Activated B cell treated with CpG ODN at 0.5 μM for 24 hours (primary cell): ENCODE measurements around the gene FAIM. TPM values are rescaled to one million over a fixed set of nuclear protein-coding genes. Genes with fewer than 3 reads are reported as not detected.
"Not testable (repeated sequence)": the region's sequence is repeated elsewhere in the genome, so short reads cannot be mapped to it uniquely, and the experiment has no call there.

Experiments
- ATAC-seq: fragments of 200-7000 bp; cut with Tn5 transposase; one replicate; pipeline ENCODE4 v1.10.0; 2021; ENCODE audit warnings: low read depth, mild to moderate bottlenecking, moderate library complexity
- CTCF ChIA-PET: fragments of 350-600 bp; sonication (Branson Sonifier 250); formaldehyde crosslinking; loops from one replicate; lab custom pipeline; 2021; ENCODE audit warnings: antibody characterized with exemption; lab: Charles Lee
- POLR2A ChIA-PET: fragments of 350-600 bp; sonication (Branson Sonifier 250); formaldehyde crosslinking; loops from one replicate; lab custom pipeline; 2021; ENCODE audit warnings: antibody characterized with exemption; lab: Charles Lee
- DNase-seq: peaks from one replicate; pipeline ENCODE4 v3.0.0; 2022
- H3K27ac Mint-ChIP-seq: one replicate; pipeline ENCODE4 v1.8.0; 2020; ENCODE audit warnings: mixed read lengths
- H3K27me3 Mint-ChIP-seq: one replicate; pipeline ENCODE4 v1.8.0; 2021; ENCODE audit warnings: mixed read lengths
- H3K36me3 Mint-ChIP-seq: one replicate; pipeline ENCODE4 v1.8.0; 2021; ENCODE audit warnings: low read depth, mixed read lengths
- H3K4me1 Mint-ChIP-seq: one replicate; pipeline ENCODE4 v1.8.0; 2021; ENCODE audit warnings: mixed read lengths
- H3K4me3 Mint-ChIP-seq: one replicate; pipeline ENCODE4 v1.8.0; 2020; ENCODE audit warnings: mild to moderate bottlenecking, mixed read lengths
- H3K9me3 Mint-ChIP-seq: one replicate; pipeline ENCODE4 v1.8.0; 2020; ENCODE audit warnings: mixed read lengths
- intact Hi-C: fragments of 100-400 bp; cut with micrococcal nuclease; formaldehyde crosslinking; loops from one replicate; pipeline ENCODE4 v1.15.1; 2024
- total RNA-seq: library from RNA; stranded (reverse); gene quantifications from 2 replicates; pipeline ENCODE4 v1.2.3, GENCODE V29; 2022
- TF ChIP-seq, protein P1 (sequence below): fragments of 200-600 bp; IDR thresholded peaks from one replicate; pipeline ENCODE4 v1.8.0; 2022; ENCODE audit warnings: antibody characterized with exemption, mild to moderate bottlenecking

The FAIM gene
- total RNA-seq, 1 donor from 2014 or later, result 11.5 TPM

DNA sequence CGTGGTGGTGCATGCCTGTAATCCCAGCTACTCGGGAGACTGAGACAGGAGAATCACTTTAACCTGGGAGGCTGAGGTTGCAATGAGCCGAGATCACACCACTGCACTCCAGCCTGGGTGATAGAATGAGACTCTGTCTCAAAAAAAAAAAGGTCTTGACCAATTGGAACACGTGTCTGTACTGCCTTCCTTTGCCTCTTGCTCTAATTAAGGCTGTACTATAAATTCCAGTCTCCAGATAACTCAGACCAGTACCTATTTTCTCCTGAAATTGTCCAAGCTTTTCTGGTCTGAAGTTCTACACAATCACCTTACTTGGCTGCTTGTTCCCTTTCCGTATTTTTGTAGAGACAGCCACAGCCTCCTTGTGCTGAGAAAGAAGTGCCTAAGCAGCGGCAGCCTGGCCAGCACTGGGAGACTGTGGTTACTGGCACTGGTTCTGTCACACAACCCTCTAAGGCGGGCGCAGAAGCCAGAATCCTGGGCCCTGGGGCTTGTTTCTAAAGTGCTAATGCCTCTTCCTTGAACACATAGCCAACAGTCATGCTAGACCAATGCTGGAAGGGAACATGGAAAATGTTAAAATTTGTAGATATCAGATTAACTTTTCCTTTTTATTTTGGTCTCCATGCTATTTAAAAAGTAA, 8.3 kb upstream of the FAIM start:
- TF ChIP-seq, protein P1, sequence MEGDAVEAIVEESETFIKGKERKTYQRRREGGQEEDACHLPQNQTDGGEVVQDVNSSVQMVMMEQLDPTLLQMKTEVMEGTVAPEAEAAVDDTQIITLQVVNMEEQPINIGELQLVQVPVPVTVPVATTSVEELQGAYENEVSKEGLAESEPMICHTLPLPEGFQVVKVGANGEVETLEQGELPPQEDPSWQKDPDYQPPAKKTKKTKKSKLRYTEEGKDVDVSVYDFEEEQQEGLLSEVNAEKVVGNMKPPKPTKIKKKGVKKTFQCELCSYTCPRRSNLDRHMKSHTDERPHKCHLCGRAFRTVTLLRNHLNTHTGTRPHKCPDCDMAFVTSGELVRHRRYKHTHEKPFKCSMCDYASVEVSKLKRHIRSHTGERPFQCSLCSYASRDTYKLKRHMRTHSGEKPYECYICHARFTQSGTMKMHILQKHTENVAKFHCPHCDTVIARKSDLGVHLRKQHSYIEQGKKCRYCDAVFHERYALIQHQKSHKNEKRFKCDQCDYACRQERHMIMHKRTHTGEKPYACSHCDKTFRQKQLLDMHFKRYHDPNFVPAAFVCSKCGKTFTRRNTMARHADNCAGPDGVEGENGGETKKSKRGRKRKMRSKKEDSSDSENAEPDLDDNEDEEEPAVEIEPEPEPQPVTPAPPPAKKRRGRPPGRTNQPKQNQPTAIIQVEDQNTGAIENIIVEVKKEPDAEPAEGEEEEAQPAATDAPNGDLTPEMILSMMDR, result no peak
- Mint-ChIP-seq H3K27me3 (no peaks in the 10 kb centered on the region), H3K36me3 (no peaks in the 10 kb centered on the region), H3K27ac (no peak overlapping the region), H3K4me1 (no peaks in the 10 kb centered on the region), H3K4me3 (no peak overlapping the region), H3K9me3 (no peaks in the 10 kb centered on the region)
- DNase-seq (no peak), ATAC-seq (no peak)
- CTCF ChIA-PET, result interaction anchor here (3.5 kb wide), 1 partner anchor 316 kb away, joined by 22 read pairs; no protein-coding TSS in a partner anchor
- intact Hi-C loops, result no loop called here
- POLR2A ChIA-PET, result no interaction called here

DNA sequence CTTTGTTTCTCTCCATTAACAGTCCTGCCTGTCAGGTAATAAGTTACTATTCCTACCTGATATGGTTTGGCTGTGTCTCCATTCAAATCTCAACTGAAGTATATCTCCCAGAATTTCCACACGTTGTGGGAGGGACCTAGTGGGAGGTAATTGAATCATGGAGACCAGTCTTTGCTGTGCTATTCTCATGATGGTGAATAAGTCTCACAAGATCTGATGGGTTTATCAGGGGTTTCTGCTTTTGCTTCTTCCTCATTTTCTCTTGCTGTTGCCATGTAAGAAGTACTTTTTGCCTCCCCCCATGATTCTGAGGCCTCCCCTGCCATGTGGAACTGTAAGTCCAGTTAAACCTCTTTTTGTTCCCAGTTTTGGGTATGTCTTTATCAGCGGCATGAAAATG, 6.9 kb upstream of the FAIM start:
- H3K4me3 Mint-ChIP-seq, ATAC-seq, H3K9me3 Mint-ChIP-seq, H3K27ac Mint-ChIP-seq, CTCF ChIA-PET, POLR2A ChIA-PET, H3K4me1 Mint-ChIP-seq, DNase-seq, H3K36me3 Mint-ChIP-seq, intact Hi-C loops, H3K27me3 Mint-ChIP-seq: not testable (repeated sequence)

DNA sequence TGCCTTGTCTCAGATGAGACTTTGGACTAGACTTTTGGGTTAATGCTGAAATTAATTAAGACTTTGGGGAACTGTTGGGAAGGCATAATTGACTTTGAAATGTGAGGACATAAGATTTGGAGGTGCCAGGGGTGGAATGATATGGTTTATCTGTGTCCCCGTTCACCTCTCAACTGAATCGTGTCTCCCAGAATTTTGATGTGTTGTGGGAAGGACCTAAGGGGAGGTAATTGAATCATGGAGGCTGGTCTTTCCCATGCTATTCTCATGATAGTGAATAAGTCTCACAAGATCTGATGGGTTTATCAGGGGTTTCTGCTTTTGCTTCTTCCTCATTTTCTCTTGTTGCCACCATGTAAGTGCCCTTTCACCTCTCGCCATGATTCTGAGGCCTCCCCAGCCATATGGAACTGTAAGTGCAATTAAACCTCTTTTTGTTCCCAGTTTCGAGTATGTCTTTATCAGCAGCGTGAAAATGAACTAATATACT, 4.4 kb upstream of the FAIM start:
- intact Hi-C loops, ATAC-seq, H3K27me3 Mint-ChIP-seq, H3K27ac Mint-ChIP-seq, DNase-seq, H3K9me3 Mint-ChIP-seq, CTCF ChIA-PET, H3K4me3 Mint-ChIP-seq, H3K36me3 Mint-ChIP-seq, H3K4me1 Mint-ChIP-seq: not testable (repeated sequence)
- POLR2A ChIA-PET, result interaction anchor here (0.8 kb wide), 1 partner anchor 10 kb away, joined by 3 read pairs; the partner anchor contains the start of gene CEP70

DNA sequence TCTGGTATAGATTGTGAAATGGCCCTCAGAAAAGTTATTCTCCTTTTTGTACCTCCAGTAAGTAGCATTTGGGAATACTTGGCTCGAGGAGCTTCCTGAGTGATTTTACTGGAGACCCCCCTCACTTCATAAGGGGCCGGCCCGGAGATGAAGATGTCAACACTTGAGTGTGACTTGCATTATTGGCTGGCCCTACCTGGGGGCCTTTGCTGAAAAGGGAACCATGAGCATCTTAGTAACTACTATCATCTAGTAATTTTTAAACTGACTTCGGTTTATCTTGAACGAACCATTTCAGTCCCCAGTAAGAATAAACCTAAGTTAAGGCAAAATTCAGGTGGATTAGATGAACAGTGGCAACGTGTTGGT, 1.3 kb downstream of the FAIM start:
- no peaks in the 10 kb centered on the region for H3K9me3 Mint-ChIP-seq
- H3K36me3 Mint-ChIP-seq, result peaks cover 3% of the 10 kb centered on the region
- intact Hi-C loops, result loop anchor here (1.0 kb wide), 3 partner anchors 77 to 313 kb away; partner anchors contain the start of gene PIK3CB
- no peak for ATAC-seq
- TF ChIP-seq, protein P1, result no peak
- peak overlapping the region; percentile 83 for H3K27ac Mint-ChIP-seq
- no peak for DNase-seq
- ChIA-PET CTCF (interaction anchor here (1.9 kb wide), 1 partner anchor 306 kb away, joined by 6 read pairs; no protein-coding TSS in a partner anchor), POLR2A (interaction anchor here (1.9 kb wide), 1 partner anchor 16 kb away, joined by 33 read pairs; the partner anchor contains the start of gene CEP70)
- peaks cover 23% of the 10 kb centered on the region for H3K4me1 Mint-ChIP-seq
- H3K4me3 Mint-ChIP-seq, result peak overlapping the region; percentile 87
- no peaks in the 10 kb centered on the region for H3K27me3 Mint-ChIP-seq

DNA sequence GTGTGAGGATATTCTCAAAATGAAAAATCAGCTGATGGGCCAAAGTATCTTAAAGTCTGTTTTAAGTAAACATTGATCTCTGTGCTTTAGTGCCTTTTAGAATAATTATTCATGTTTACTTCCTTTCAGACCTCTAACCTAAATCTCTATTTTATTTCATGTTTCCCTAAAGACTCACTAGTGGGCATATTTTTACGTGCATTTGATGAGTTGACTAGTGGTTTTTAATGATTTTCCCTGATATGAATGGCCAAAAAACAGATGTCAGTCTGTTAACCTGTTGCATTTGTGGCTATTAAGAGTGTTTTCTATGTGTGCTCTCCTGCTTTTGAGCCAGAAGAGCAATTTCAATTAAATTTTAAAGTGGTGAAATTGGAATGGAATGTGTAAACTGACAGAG, 6.9 kb downstream of the FAIM start:
- intact Hi-C loops, result no loop called here
- H3K4me1 Mint-ChIP-seq, result peaks cover 9% of the 10 kb centered on the region
- no peak overlapping the region for H3K4me3 Mint-ChIP-seq
- ChIA-PET CTCF (no interaction called here), POLR2A (no interaction called here)
- H3K27me3 Mint-ChIP-seq, result no peaks in the 10 kb centered on the region
- DNase-seq, result no peak
- no peak for ATAC-seq
- no peaks in the 10 kb centered on the region for H3K9me3 Mint-ChIP-seq
- no peak overlapping the region for H3K27ac Mint-ChIP-seq
- TF ChIP-seq, protein P1, result no peak
- H3K36me3 Mint-ChIP-seq, result no peaks in the 10 kb centered on the region

DNA sequence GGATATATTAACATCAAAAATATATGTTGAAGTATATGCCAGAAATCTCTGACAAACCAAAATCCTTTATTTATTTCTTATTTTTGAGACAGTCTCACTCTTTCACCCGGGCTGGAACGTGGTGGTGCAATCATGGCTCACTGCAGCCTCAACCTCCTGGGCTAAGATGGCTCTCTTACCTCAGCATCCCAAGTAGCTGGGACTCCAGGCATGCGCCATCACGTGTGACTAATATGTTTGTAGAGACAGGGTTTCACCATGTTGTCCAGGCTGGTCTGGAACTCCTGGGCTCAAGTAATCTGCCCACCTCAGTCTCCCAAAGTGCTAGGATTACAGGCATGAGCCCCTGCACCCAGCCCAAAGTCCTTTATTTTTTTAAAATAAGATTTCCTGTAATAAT, 11.9 kb downstream of the FAIM start:
- Mint-ChIP-seq H3K9me3 (no peaks in the 10 kb centered on the region), H3K27ac (no peak overlapping the region), H3K4me1 (no peaks in the 10 kb centered on the region), H3K4me3 (no peak overlapping the region), H3K36me3 (peaks cover 11% of the 10 kb centered on the region), H3K27me3 (no peaks in the 10 kb centered on the region)
- intact Hi-C loops, result no loop called here
- POLR2A ChIA-PET, result no interaction called here
- ATAC-seq, result no peak
- CTCF ChIA-PET, result no interaction called here
- DNase-seq, result no peak
- TF ChIP-seq, protein P1, result no peak
